ENCODE results near the gene UBE2E2.

DNA sequence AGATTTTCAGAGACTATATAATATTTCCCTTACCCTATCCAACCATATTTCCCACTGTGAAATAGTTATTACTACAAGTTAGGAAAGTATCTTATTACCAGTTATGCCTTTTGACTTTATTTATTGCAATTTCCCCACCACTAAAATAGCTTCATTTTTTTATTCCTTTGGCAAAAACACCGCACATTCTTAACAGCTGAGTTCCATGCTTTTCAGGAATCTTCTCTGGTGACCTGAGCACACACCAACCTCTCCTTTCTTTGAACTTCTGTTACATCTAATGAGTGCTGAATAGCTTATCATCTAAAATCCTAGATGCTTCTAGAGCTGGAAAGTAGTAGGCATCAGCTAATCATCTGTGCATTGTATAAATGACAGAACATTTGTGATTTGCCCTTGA lies 99.1 kb downstream of the UBE2E2 start:
- TF ChIP-seq ZNF274 (IDR thresholded peaks at IDR 0.05; ENCODE audit: low read depth, low read length) (no peak), YY1 (IDR thresholded peaks at IDR 0.05; ENCODE audit: insufficient read depth, insufficient read length) (no peak)

Measured in NT2/D1 (cell line).